Ectodermal cell (in vitro differentiated cells): ENCODE data around the gene NET1.

Experiments used
- H3K27ac ChIP-seq: 2 replicates; pipeline ENCODE4 v1.7.0; 2013; ENCODE audit warnings: mild to moderate bottlenecking, low read depth, low read length; ENCODE audit not compliant: insufficient read depth, poor library complexity, severe bottlenecking
- H3K27me3 ChIP-seq: 2 replicates; pipeline ENCODE4 v1.7.0; 2013; ENCODE audit warnings: mild to moderate bottlenecking, low read length; ENCODE audit not compliant: insufficient read depth, control insufficient read depth, poor library complexity, severe bottlenecking
- H3K36me3 ChIP-seq: one replicate; pipeline ENCODE4 v1.7.0; 2013; ENCODE audit warnings: low read length; ENCODE audit not compliant: control insufficient read depth, insufficient read depth
- H3K4me1 ChIP-seq: one replicate; pipeline ENCODE4 v1.7.0; 2013; ENCODE audit warnings: low read length; ENCODE audit not compliant: control insufficient read depth, insufficient read depth
- H3K4me3 ChIP-seq: 2 replicates; pipeline ENCODE4 v1.7.0; 2013; ENCODE audit warnings: low read depth, low read length, control low read depth; ENCODE audit not compliant: insufficient read depth
- H3K9me3 ChIP-seq: 2 replicates; pipeline ENCODE4 v1.7.0; 2013; ENCODE audit warnings: mild to moderate bottlenecking, low read length, moderate library complexity; ENCODE audit not compliant: control insufficient read depth
- WGBS, 2 experiments: methylation state at CpG; one replicate each; pipeline ENCODE4 v1.1.7; 2013; ENCODE audit warnings: missing lambda C conversion rate in 2 of 2; 5-methylcytosine and 5-hydroxymethylcytosine counted together

Gene NET1

GRCh38 chr10:5507649-5508131 is 95.3 kb downstream of the NET1 start:
- no peaks in the 10 kb centered on the region for H3K27me3 ChIP-seq
- no peaks in the 10 kb centered on the region for H3K9me3 ChIP-seq
- H3K27ac ChIP-seq = no peak overlapping the region
- 95 to 96% methylated on average over 14 of the region's 14 CpGs for WGBS, 2 experiments
- H3K4me1 ChIP-seq = peaks cover 8% of the 10 kb centered on the region
- no peak overlapping the region for H3K4me3 ChIP-seq
- no peaks in the 10 kb centered on the region for H3K36me3 ChIP-seq

- Histone ChIP-seq H3K4me3 (no peak overlapping the region), H3K9me3 (no peaks in the 10 kb centered on the region), H3K4me1 (peaks cover 11% of the 10 kb centered on the region), H3K27me3 (no peaks in the 10 kb centered on the region), H3K36me3 (no peaks in the 10 kb centered on the region), H3K27ac (no peak overlapping the region)
- WGBS, 2 experiments = 94 to 96% methylated on average over 18 of the region's 18 CpGs
Observed at GRCh38 chr10:5508161-5508604, 95.8 kb downstream of the NET1 start.
